ENCODE results near the gene MRGPRD. TPM values are rescaled to one million over a fixed set of nuclear protein-coding genes. Genes with fewer than 3 reads are reported as not detected.

MRGPRD gene
- total RNA-seq, 1 donor from 2014 or later: not detected

DNA sequence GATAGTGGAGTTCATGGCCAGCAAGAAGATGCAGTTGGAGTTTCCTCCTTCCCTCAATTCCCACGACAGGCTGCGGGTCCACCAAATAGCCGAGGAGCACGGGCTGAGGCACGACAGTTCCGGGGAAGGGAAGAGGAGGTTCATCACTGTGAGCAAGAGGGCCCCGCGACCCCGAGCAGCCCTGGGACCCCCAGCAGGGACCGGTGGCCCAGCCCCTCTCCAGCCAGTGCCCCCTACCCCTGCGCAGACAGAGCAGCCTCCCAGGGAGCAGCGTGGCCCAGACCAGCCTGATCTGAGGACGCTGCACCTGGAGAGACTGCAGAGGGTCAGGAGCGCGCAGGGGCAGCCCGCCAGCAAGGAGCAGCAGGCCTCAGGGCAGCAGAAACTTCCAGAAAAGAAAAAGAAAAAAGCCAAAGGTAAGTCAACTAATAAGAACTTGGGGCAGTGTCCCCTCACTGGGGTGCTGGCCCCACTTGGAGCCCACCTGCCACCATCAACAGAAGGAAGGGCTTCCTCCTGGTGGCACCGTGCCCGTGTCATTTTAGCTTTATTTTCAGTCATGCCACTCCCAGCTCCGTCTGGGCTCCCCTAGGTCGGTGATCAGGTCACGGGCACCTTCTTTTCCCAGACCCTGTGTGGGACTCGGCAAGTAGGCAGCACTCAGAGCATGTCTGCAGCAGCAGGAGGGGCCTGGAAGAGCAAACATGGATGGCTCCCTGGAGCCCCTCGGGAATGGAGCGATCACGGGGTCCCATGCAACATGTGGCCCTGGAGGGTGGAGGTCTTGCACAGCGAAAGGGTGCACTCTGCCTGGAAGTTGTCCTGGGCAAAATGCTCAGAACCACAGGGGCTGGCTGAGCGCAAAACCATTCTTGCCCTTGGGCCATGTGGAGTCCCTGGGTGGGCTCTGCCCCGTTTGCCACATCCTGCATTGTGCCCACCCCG is 43.8 kb downstream of the MRGPRD start:
- H4K20me1 ChIP-seq (ENCODE audit: insufficient read depth, low read length): peaks cover 8% of the 10 kb centered on the region
- Mint-ChIP-seq H3K9me3 (ENCODE audit: unreplicated experiment) (no peaks in the 10 kb centered on the region), H3K4me1 (ENCODE audit: low read depth, unreplicated experiment) (no peaks in the 10 kb centered on the region), H3K27ac (ENCODE audit: unreplicated experiment) (no peak overlapping the region), H3K27me3 (ENCODE audit: low read depth, unreplicated experiment) (no peaks in the 10 kb centered on the region), H3K36me3 (ENCODE audit: low read depth, unreplicated experiment) (peaks cover 13% of the 10 kb centered on the region), H3K4me3 (ENCODE audit: unreplicated experiment) (no peak overlapping the region)
- H2AFZ ChIP-seq (ENCODE audit: low read depth, low read length): no peak overlapping the region
- DNase-seq (ENCODE audit: low read depth): no peak
- H3K4me2 ChIP-seq (ENCODE audit: low read length): no peak overlapping the region
- no peak for FAIRE-seq
- H3K79me2 ChIP-seq (ENCODE audit: insufficient read depth, low read length): no peaks in the 10 kb centered on the region
- no peaks in the 10 kb centered on the region for H3K9me3 ChIP-seq (ENCODE audit: insufficient read depth, low read depth, low read length)
- no peak overlapping the region for H3K4me3 ChIP-seq (ENCODE audit: insufficient read depth, low read depth, low read length)
- no peaks in the 10 kb centered on the region for H3K27me3 ChIP-seq (ENCODE audit: insufficient read depth, low read length)
- no peak for TF ChIP-seq EZH2 (IDR thresholded peaks at IDR 0.05; ENCODE audit: insufficient read depth, low read length)
- TF ChIP-seq CTCF (IDR thresholded peaks at IDR 0.05; ENCODE audit: insufficient read depth, low read depth, low read length): no peak
- no peaks in the 10 kb centered on the region for H3K4me1 ChIP-seq (ENCODE audit: insufficient read depth, low read length)
- H3K9ac ChIP-seq (ENCODE audit: low read length): no peak overlapping the region
- no peak overlapping the region for H3K27ac ChIP-seq (ENCODE audit: low read depth, low read length)
- no peaks in the 10 kb centered on the region for H3K36me3 ChIP-seq (ENCODE audit: insufficient read depth, low read length)

GRCh38 chr11:68936358-68936636 is 44.5 kb downstream of the MRGPRD start:
- H4K20me1 ChIP-seq (ENCODE audit: insufficient read depth, low read length): peaks cover 8% of the 10 kb centered on the region
- no peaks in the 10 kb centered on the region for H3K9me3 ChIP-seq (ENCODE audit: insufficient read depth, low read depth, low read length)
- no peaks in the 10 kb centered on the region for H3K79me2 ChIP-seq (ENCODE audit: insufficient read depth, low read length)
- H3K27ac ChIP-seq (ENCODE audit: low read depth, low read length): no peak overlapping the region
- H3K27me3 Mint-ChIP-seq (ENCODE audit: low read depth, unreplicated experiment): no peaks in the 10 kb centered on the region
- peaks cover 14% of the 10 kb centered on the region for H3K36me3 Mint-ChIP-seq (ENCODE audit: low read depth, unreplicated experiment)
- no peak overlapping the region for H3K27ac Mint-ChIP-seq (ENCODE audit: unreplicated experiment)
- no peak overlapping the region for H3K4me3 ChIP-seq (ENCODE audit: insufficient read depth, low read depth, low read length)
- no peak overlapping the region for H2AFZ ChIP-seq (ENCODE audit: low read depth, low read length)
- H3K9ac ChIP-seq (ENCODE audit: low read length): no peak overlapping the region
- no peaks in the 10 kb centered on the region for H3K4me1 Mint-ChIP-seq (ENCODE audit: low read depth, unreplicated experiment)
- no peaks in the 10 kb centered on the region for H3K27me3 ChIP-seq (ENCODE audit: insufficient read depth, low read length)
- H3K4me1 ChIP-seq (ENCODE audit: insufficient read depth, low read length): no peaks in the 10 kb centered on the region
- no peak overlapping the region for H3K4me2 ChIP-seq (ENCODE audit: low read length)
- no peak for FAIRE-seq
- DNase-seq (ENCODE audit: low read depth): no peak
- H3K36me3 ChIP-seq (ENCODE audit: insufficient read depth, low read length): no peaks in the 10 kb centered on the region
- no peak overlapping the region for H3K4me3 Mint-ChIP-seq (ENCODE audit: unreplicated experiment)
- TF ChIP-seq CTCF (IDR thresholded peaks at IDR 0.05; ENCODE audit: insufficient read depth, low read depth, low read length): no peak
- TF ChIP-seq EZH2 (IDR thresholded peaks at IDR 0.05; ENCODE audit: insufficient read depth, low read length): no peak
- H3K9me3 Mint-ChIP-seq (ENCODE audit: unreplicated experiment): no peaks in the 10 kb centered on the region
